ENCODE measurements around the gene SACS. TPM values are rescaled to one million over a fixed set of nuclear protein-coding genes. Genes with fewer than 3 reads are reported as not detected.
"Not testable (repeated sequence)": the region's sequence is repeated elsewhere in the genome, so short reads cannot be mapped to it uniquely, and the experiment has no call there.

The SACS gene
- total and polyA plus RNA-seq, 4 donors: 22.8 to 101 (median 34.8) TPM

DNA sequence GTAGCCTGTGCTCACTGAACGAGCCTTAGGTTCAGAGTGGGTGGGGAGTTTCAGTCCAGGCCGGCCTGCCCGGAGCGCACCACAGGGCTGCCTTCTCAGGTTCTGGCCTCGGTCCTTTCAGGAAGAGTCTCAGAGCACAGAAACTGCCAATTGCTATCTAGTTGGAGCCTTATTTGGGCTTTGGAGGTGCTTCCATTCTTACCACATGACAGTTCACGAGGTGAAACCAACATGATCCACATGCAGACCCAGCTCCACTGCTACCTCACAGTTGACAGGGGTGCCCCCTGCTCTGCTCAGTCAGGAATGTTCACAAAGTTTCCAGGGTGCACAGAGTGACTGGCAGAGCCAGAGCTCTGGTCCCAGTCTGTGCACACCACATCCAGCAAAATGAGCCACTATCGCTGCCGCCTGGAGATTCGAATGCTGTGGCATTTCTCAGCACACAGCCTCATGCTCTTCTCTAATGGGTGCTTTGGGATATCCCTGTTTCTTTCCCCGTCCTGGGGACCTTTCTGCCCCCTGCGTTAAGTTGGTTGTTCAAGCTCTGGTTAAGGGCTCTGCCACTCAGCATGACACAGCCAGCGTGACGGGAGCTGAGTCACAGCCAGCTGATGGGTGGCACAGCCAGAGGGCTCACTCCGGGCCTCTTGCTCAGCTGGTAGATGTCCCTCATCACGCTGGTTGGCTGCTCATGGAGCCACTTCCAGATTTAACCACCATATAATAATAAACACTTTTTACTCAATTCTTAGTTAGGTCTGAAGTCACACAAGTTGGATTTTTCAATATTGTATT, 7.5 kb upstream of the SACS start:
- DNase-seq (ENCODE audit: low read depth in 4 of 6, low spot score in 6 of 6): no peak
- Histone ChIP-seq H3K4me3 (ENCODE audit: low read depth, low read length) (no peak overlapping the region), H3K9me3 (ENCODE audit: control insufficient read depth, insufficient read depth, low read length) (no peaks in the 10 kb centered on the region), H3K27me3 (ENCODE audit: control insufficient read depth, insufficient read depth, low read length) (no peaks in the 10 kb centered on the region), H3K36me3 (ENCODE audit: control insufficient read depth, insufficient read depth, low read length) (no peaks in the 10 kb centered on the region), H3K27ac (ENCODE audit: low read depth, low read length) (no peak overlapping the region), H3K4me1 (ENCODE audit: control insufficient read depth, insufficient read depth, low read length) (no peaks in the 10 kb centered on the region)
- 92% methylated on average over 13 of the region's 15 CpGs for WGBS (ENCODE audit: insufficient coverage)

DNA sequence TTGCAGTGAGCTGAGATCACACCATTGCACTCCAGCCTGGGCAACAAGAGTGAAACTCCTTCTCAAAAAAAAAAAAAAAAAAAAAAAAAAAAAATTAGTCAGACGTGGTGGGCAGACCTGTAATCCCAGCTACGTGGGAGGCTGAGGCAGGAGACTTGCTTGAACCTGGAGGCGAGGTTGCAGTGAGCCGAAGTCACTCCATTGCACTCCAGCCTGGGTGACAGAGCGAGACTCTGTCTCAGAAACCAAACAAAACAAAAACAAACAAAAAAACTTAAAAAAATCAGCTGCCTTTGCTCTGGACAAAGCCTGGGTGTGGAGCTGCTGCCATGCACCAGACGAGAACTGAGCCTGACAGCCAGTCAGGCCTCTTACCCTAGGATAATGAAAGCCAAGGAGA, 6.8 kb upstream of the SACS start:
- H3K9me3 ChIP-seq (ENCODE audit: control insufficient read depth, insufficient read depth, low read length); H3K36me3 ChIP-seq (ENCODE audit: control insufficient read depth, insufficient read depth, low read length); DNase-seq (ENCODE audit: low read depth in 4 of 6, low spot score in 6 of 6); H3K27ac ChIP-seq (ENCODE audit: low read depth, low read length); H3K27me3 ChIP-seq (ENCODE audit: control insufficient read depth, insufficient read depth, low read length); H3K4me3 ChIP-seq (ENCODE audit: low read depth, low read length); H3K4me1 ChIP-seq (ENCODE audit: control insufficient read depth, insufficient read depth, low read length): not testable (repeated sequence)
- WGBS (ENCODE audit: insufficient coverage): 95% methylated on average over 4 of the region's 6 CpGs

DNA sequence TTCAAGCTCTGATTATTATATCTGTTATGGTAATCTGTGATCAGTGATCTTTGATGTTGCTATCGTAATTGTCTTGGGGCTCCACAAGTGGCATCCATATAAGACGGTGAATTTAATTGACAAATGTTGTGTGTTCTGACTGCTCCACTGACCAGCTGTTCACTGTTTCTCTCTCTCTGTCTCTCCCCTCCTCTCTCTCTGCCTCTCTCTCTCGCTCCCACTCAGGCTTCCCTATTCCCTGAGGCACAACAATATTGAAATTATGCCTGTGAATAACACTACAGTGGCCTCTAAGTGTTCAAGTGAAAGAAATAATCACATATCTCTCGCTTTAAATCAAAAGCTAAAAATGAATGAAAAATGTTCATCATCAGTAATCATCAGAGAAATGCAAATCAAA, 4.4 kb upstream of the SACS start:
- Histone ChIP-seq H3K27ac (ENCODE audit: low read depth, low read length) (no peak overlapping the region), H3K9me3 (ENCODE audit: control insufficient read depth, insufficient read depth, low read length) (no peaks in the 10 kb centered on the region), H3K27me3 (ENCODE audit: control insufficient read depth, insufficient read depth, low read length) (no peaks in the 10 kb centered on the region), H3K36me3 (ENCODE audit: control insufficient read depth, insufficient read depth, low read length) (no peaks in the 10 kb centered on the region), H3K4me3 (ENCODE audit: low read depth, low read length) (no peak overlapping the region), H3K4me1 (ENCODE audit: control insufficient read depth, insufficient read depth, low read length) (peaks cover 5% of the 10 kb centered on the region)
- WGBS (ENCODE audit: insufficient coverage): no CpG with 5 or more reads among the region's 4 CpGs
- peak in 1 of 6 donors; percentile 59 for DNase-seq (ENCODE audit: low read depth in 4 of 6, low spot score in 6 of 6)

DNA sequence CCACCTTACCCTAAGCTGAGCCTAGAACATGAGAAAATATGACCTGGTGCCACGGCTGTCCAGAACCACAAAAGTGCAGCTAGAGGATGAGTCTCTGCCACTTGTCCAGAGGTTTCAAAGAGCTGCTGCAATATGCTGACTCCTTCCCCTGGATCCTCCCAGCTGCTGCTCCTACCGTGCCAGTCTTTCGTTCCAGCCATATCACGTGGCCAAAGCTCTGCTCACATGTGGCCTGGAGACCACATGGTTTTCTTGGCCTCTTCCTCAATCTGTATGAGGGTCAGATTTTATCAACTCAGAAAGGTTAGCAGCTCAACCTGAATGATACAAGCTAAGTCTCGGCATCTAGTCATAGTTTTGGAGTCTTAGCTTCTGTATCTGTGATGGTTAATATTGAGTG, 3.2 kb upstream of the SACS start:
- DNase-seq (ENCODE audit: low read depth in 4 of 6, low spot score in 6 of 6): no peak
- 89% methylated on average over 5 of the region's 5 CpGs for WGBS (ENCODE audit: insufficient coverage)
- Histone ChIP-seq H3K27me3 (ENCODE audit: control insufficient read depth, insufficient read depth, low read length) (no peaks in the 10 kb centered on the region), H3K9me3 (ENCODE audit: control insufficient read depth, insufficient read depth, low read length) (no peaks in the 10 kb centered on the region), H3K4me1 (ENCODE audit: control insufficient read depth, insufficient read depth, low read length) (peaks cover 5% of the 10 kb centered on the region), H3K27ac (ENCODE audit: low read depth, low read length) (no peak overlapping the region), H3K36me3 (ENCODE audit: control insufficient read depth, insufficient read depth, low read length) (no peaks in the 10 kb centered on the region), H3K4me3 (ENCODE audit: low read depth, low read length) (no peak overlapping the region)

DNA sequence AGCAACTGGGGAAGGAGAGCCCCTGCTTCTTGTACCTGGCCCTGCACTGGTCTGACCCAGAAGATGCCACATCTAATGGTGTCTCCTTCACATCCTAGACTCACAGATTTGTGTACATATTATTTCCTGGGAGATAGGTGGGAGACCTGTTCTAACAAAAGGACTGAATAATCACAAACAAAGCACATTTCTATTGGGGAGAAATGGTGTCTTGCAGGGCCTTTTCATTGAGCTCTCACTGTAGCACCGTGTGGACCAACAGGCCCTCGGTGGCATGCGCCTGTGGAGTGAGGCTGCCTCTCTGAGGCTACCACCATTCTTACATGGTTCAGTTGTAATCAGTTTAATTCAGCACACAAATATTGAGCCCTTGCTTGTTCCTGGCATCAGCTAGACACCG, 989 bp upstream of the SACS start:
- H3K9me3 ChIP-seq (ENCODE audit: control insufficient read depth, insufficient read depth, low read length): no peaks in the 10 kb centered on the region
- WGBS (ENCODE audit: insufficient coverage): 35% methylated on average over 3 of the region's 4 CpGs
- no peaks in the 10 kb centered on the region for H3K36me3 ChIP-seq (ENCODE audit: control insufficient read depth, insufficient read depth, low read length)
- peaks cover 5% of the 10 kb centered on the region for H3K4me1 ChIP-seq (ENCODE audit: control insufficient read depth, insufficient read depth, low read length)
- DNase-seq (ENCODE audit: low read depth in 4 of 6, low spot score in 6 of 6): no peak
- H3K4me3 ChIP-seq (ENCODE audit: low read depth, low read length): no peak overlapping the region
- H3K27ac ChIP-seq (ENCODE audit: low read depth, low read length): no peak overlapping the region
- no peaks in the 10 kb centered on the region for H3K27me3 ChIP-seq (ENCODE audit: control insufficient read depth, insufficient read depth, low read length)

DNA sequence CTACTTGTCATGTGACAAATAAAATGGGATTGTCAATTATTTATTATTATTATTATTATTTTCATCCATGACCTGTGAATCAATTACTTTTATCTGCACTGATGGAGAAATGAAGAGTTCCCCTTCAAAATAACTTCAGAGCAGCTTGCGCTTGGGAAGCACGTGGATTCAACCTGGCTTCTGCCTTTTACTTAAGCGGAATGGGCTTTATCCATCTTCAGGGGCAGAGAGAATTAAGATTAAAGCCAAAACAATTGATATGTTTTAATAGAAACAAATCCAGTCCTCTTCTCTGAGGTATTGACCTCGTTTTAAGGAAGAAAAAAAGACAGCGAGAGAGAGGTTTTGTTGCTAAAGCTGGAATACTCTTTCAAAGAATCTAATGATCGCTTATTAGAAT, 876 bp downstream of the SACS start:
- WGBS (ENCODE audit: insufficient coverage): no CpG with 5 or more reads among the region's 6 CpGs

DNA sequence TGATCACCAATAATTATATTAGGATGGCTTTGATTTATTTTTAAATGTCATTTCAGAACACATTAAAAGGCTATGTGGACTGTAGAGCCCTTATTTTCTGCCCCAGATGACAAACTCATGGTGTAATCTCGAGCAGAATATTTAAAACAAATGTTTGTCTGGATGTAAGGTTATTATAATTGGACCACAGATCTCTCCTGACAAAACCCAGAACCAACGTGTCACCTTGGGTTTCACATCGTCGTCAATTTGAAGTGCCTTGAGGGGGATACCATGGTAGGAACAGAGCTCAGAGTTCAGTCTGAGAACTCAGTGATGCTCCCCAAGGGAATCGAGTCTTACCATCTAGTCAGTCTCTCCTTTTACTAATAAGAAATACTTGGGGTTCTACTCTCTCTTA, 2.8 kb downstream of the SACS start:
- peaks cover under 1% of the 10 kb centered on the region for H3K36me3 ChIP-seq (ENCODE audit: control insufficient read depth, insufficient read depth, low read length)
- H3K27ac ChIP-seq (ENCODE audit: low read depth, low read length): no peak overlapping the region
- no peaks in the 10 kb centered on the region for H3K9me3 ChIP-seq (ENCODE audit: control insufficient read depth, insufficient read depth, low read length)
- no peak for DNase-seq (ENCODE audit: low read depth in 4 of 6, low spot score in 6 of 6)
- H3K4me3 ChIP-seq (ENCODE audit: low read depth, low read length): no peak overlapping the region
- WGBS (ENCODE audit: insufficient coverage): no CpG with 5 or more reads among the region's 5 CpGs
- peaks cover 12% of the 10 kb centered on the region for H3K4me1 ChIP-seq (ENCODE audit: control insufficient read depth, insufficient read depth, low read length)
- no peaks in the 10 kb centered on the region for H3K27me3 ChIP-seq (ENCODE audit: control insufficient read depth, insufficient read depth, low read length)

More for the DNA sequence above, 876 bp downstream of the SACS start:
- Histone ChIP-seq H3K27ac (ENCODE audit: low read depth, low read length) (no peak overlapping the region), H3K9me3 (ENCODE audit: control insufficient read depth, insufficient read depth, low read length) (no peaks in the 10 kb centered on the region), H3K27me3 (ENCODE audit: control insufficient read depth, insufficient read depth, low read length) (no peaks in the 10 kb centered on the region), H3K4me3 (ENCODE audit: low read depth, low read length) (peak overlapping the region; percentile 80), H3K4me1 (ENCODE audit: control insufficient read depth, insufficient read depth, low read length) (peaks cover 10% of the 10 kb centered on the region), H3K36me3 (ENCODE audit: control insufficient read depth, insufficient read depth, low read length) (no peaks in the 10 kb centered on the region)
- peak in 2 of 6 donors; percentile 32 to 73 for DNase-seq (ENCODE audit: low read depth in 4 of 6, low spot score in 6 of 6)

DNA sequence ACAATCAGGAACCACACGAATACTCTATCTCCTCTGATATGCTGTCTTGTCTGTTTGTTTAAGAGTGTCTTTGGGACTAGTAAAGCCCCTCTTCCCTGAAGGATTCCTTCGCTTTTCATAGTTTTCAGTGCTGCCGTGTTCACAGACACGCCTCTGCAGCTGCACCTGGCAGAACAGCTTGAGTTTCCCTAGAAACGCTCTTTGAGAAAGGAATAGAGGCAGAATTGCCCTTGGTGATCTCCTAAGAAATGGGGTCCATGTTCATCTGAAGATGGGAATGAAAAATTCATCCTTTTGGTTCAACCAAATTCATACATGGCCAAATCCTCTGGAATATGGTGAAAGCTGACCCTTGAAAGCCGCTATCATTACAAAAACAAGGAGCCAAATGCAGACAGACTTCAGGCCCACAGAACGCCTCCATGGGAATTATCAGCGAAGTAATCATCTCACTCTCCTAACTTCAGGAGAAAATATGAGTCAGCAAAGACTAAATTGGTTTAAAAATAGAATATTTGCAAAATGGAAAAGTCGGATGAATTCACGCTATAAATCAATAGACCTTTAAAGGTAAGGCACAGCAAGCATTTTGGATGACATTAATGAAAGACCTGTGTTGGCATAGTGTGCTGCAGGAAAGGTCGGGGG, 5.5 kb downstream of the SACS start:
- Histone ChIP-seq H3K36me3 (ENCODE audit: control insufficient read depth, insufficient read depth, low read length) (peaks cover 9% of the 10 kb centered on the region), H3K9me3 (ENCODE audit: control insufficient read depth, insufficient read depth, low read length) (no peaks in the 10 kb centered on the region), H3K4me3 (ENCODE audit: low read depth, low read length) (no peak overlapping the region), H3K27ac (ENCODE audit: low read depth, low read length) (no peak overlapping the region), H3K4me1 (ENCODE audit: control insufficient read depth, insufficient read depth, low read length) (peaks cover 8% of the 10 kb centered on the region), H3K27me3 (ENCODE audit: control insufficient read depth, insufficient read depth, low read length) (no peaks in the 10 kb centered on the region)
- WGBS (ENCODE audit: insufficient coverage): 45% methylated on average over 5 of the region's 11 CpGs
- DNase-seq (ENCODE audit: low read depth in 4 of 6, low spot score in 6 of 6): no peak

DNA sequence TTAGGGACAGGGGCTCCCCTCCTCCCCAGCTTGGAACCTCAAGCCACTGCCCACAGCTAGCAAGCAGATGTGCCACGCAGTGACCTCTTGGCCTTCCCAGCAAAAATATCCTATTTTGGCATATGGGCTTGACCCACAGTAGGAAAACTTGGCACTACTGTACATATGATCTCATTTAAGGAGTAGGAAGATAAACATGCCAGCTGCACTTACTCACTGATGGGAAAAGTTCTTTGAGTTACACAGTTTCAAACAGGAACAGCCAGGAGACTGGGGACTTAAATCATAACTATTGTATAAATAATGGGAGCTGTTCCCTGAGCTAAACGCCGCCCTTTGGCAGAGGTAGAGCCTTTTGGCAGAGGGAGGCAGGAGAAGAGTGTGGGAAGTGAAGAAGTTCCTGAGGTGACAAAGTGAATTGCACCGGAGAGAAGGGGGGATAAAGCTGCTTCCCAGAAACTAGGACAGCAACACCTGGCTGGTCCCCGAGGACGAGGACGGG, 6.1 kb downstream of the SACS start:
- H3K4me3 ChIP-seq (ENCODE audit: low read depth, low read length): no peak overlapping the region
- H3K9me3 ChIP-seq (ENCODE audit: control insufficient read depth, insufficient read depth, low read length): no peaks in the 10 kb centered on the region
- H3K36me3 ChIP-seq (ENCODE audit: control insufficient read depth, insufficient read depth, low read length): peaks cover 9% of the 10 kb centered on the region
- DNase-seq (ENCODE audit: low read depth in 4 of 6, low spot score in 6 of 6): peak in 1 of 6 donors; percentile 21
- no peak overlapping the region for H3K27ac ChIP-seq (ENCODE audit: low read depth, low read length)
- 70% methylated on average over 2 of the region's 7 CpGs for WGBS (ENCODE audit: insufficient coverage)
- H3K27me3 ChIP-seq (ENCODE audit: control insufficient read depth, insufficient read depth, low read length): no peaks in the 10 kb centered on the region
- peaks cover 7% of the 10 kb centered on the region for H3K4me1 ChIP-seq (ENCODE audit: control insufficient read depth, insufficient read depth, low read length)

DNA sequence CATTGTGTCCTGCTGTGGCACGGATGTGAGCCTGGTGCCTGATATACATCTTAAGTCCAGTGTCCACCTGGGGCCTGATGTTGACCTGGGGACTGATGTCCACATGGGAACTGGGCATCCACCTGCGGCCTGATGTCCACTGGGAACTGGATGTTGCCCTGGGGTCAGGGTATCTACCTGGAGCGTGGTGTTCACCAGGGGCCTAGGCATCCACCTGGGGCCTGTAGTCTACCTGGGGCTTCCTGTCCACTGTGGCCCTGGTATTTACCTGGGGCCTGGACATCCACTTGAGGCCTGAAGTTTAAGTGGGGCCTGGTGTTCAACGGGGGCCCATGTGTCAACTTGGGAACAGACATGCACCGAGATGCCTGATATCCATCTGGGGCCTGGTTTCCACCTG, 11.9 kb downstream of the SACS start:
- 100% methylated on average over 5 of the region's 5 CpGs for WGBS (ENCODE audit: insufficient coverage)

More for the DNA sequence above, 11.9 kb downstream of the SACS start:
- H3K27me3 ChIP-seq (ENCODE audit: control insufficient read depth, insufficient read depth, low read length): no peaks in the 10 kb centered on the region
- peaks cover 25% of the 10 kb centered on the region for H3K36me3 ChIP-seq (ENCODE audit: control insufficient read depth, insufficient read depth, low read length)
- H3K4me1 ChIP-seq (ENCODE audit: control insufficient read depth, insufficient read depth, low read length): no peaks in the 10 kb centered on the region
- no peak overlapping the region for H3K27ac ChIP-seq (ENCODE audit: low read depth, low read length)
- no peaks in the 10 kb centered on the region for H3K9me3 ChIP-seq (ENCODE audit: control insufficient read depth, insufficient read depth, low read length)
- DNase-seq (ENCODE audit: low read depth in 4 of 6, low spot score in 6 of 6): no peak
- H3K4me3 ChIP-seq (ENCODE audit: low read depth, low read length): no peak overlapping the region

Measured in spinal cord (tissue), 10 donors.